AG20443 (cell line): ENCODE measurements around the gene CHRNG.

ENCODE experiments used
- DNase-seq: peaks from one replicate; pipeline ENCODE4 v3.0.0; 2012; ENCODE audit warnings: low spot score, mixed read lengths

The CHRNG gene

GRCh38 chr2:232539298-232540231 lies at the start of gene CHRNG:
Gene CHRNG (plus strand): TSS chr2:232539692. CDS start chr2:232539748, 56 bp downstream.
- DNase-seq = peak; percentile 9

GRCh38 chr2:232490221-232491138 lies 49.0 kb upstream of the CHRNG start:
- DNase-seq = no peak

GRCh38 chr2:232491139-232491780 lies 48.2 kb upstream of the CHRNG start:
- DNase-seq = no peak

- DNase-seq = no peak
These were observed 47.1 kb upstream of the CHRNG start for GRCh38 chr2:232492236-232492848.

- no peak for DNase-seq
These were observed 46.4 kb upstream of the CHRNG start for GRCh38 chr2:232492963-232493700.

- DNase-seq = no peak
These were observed 45.6 kb upstream of the CHRNG start for GRCh38 chr2:232493701-232494474.

- DNase-seq = no peak
These were observed 45.0 kb upstream of the CHRNG start for GRCh38 chr2:232494542-232494941.

GRCh38 chr2:232495292-232495691 lies 44.2 kb upstream of the CHRNG start:
- DNase-seq = no peak

GRCh38 chr2:232496501-232497270 lies 42.8 kb upstream of the CHRNG start:
- DNase-seq = no peak

GRCh38 chr2:232497348-232497747 lies 42.1 kb upstream of the CHRNG start:
- no peak for DNase-seq

GRCh38 chr2:232498452-232498851 lies 41.0 kb upstream of the CHRNG start:
- no peak for DNase-seq

- no peak for DNase-seq
These were observed 38.1 kb upstream of the CHRNG start for GRCh38 chr2:232501331-232501771.

GRCh38 chr2:232501794-232502390 lies 37.6 kb upstream of the CHRNG start:
- DNase-seq = no peak

GRCh38 chr2:232502511-232502910 lies 37.0 kb upstream of the CHRNG start:
- no peak for DNase-seq

GRCh38 chr2:232502911-232503808 lies 36.3 kb upstream of the CHRNG start:
- peak; percentile 62 for DNase-seq

GRCh38 chr2:232503809-232504323 lies 35.6 kb upstream of the CHRNG start:
- no peak for DNase-seq

- no peak for DNase-seq
These were observed 35.1 kb upstream of the CHRNG start for GRCh38 chr2:232504438-232504837.

GRCh38 chr2:232505856-232506255 lies 33.6 kb upstream of the CHRNG start:
- DNase-seq = no peak
